ENCODE results near the gene GALNT7.
"Not testable (repeated sequence)": the region's sequence is repeated elsewhere in the genome, so short reads cannot be mapped to it uniquely, and the experiment has no call there.

Gene GALNT7

GRCh38 chr4:173211838-173212237 lies 43.2 kb downstream of the GALNT7 start:
- peaks cover 0 to under 1% of the 10 kb centered on the region in 2 donors for H3K4me1 ChIP-seq (ENCODE audit: control insufficient read depth in 1 of 2, insufficient read depth in 2 of 2, low read length in 2 of 2)
- no peak overlapping the region for H3K4me3 ChIP-seq (ENCODE audit: low read depth in 1 of 2, low read length in 2 of 2)
- H3K9me3 ChIP-seq (ENCODE audit: control insufficient read depth in 1 of 2, low read length in 2 of 2): no peaks in the 10 kb centered on the region
- H3K27ac ChIP-seq (ENCODE audit: low read depth, low read length): no peak overlapping the region
- no peaks in the 10 kb centered on the region for H3K36me3 ChIP-seq (ENCODE audit: control insufficient read depth in 1 of 2, insufficient read depth in 2 of 2, low read length in 2 of 2)
- H3K9ac ChIP-seq (ENCODE audit: low read depth in 1 of 2, low read length in 2 of 2): no peak overlapping the region
- no peaks in the 10 kb centered on the region for H3K27me3 ChIP-seq (ENCODE audit: control insufficient read depth in 1 of 2, insufficient read depth in 2 of 2, low read length in 2 of 2)

GRCh38 chr4:173212379-173212778 lies 43.8 kb downstream of the GALNT7 start:
- Histone ChIP-seq H3K9me3 (ENCODE audit: control insufficient read depth in 1 of 2, low read length in 2 of 2) (no peaks in the 10 kb centered on the region), H3K36me3 (ENCODE audit: control insufficient read depth in 1 of 2, insufficient read depth in 2 of 2, low read length in 2 of 2) (no peaks in the 10 kb centered on the region), H3K4me3 (ENCODE audit: low read depth in 1 of 2, low read length in 2 of 2) (no peak overlapping the region), H3K27ac (ENCODE audit: low read depth, low read length) (no peak overlapping the region), H3K27me3 (ENCODE audit: control insufficient read depth in 1 of 2, insufficient read depth in 2 of 2, low read length in 2 of 2) (no peaks in the 10 kb centered on the region), H3K9ac (ENCODE audit: low read depth in 1 of 2, low read length in 2 of 2) (no peak overlapping the region), H3K4me1 (ENCODE audit: control insufficient read depth in 1 of 2, insufficient read depth in 2 of 2, low read length in 2 of 2) (peaks cover 0 to 4% of the 10 kb centered on the region in 2 donors)

GRCh38 chr4:173213296-173213695 lies 44.7 kb downstream of the GALNT7 start:
- Histone ChIP-seq H3K36me3 (ENCODE audit: control insufficient read depth in 1 of 2, insufficient read depth in 2 of 2, low read length in 2 of 2) (no peaks in the 10 kb centered on the region), H3K27ac (ENCODE audit: low read depth, low read length) (no peak overlapping the region), H3K9me3 (ENCODE audit: control insufficient read depth in 1 of 2, low read length in 2 of 2) (no peaks in the 10 kb centered on the region), H3K9ac (ENCODE audit: low read depth in 1 of 2, low read length in 2 of 2) (no peak overlapping the region), H3K27me3 (ENCODE audit: control insufficient read depth in 1 of 2, insufficient read depth in 2 of 2, low read length in 2 of 2) (no peaks in the 10 kb centered on the region), H3K4me1 (ENCODE audit: control insufficient read depth in 1 of 2, insufficient read depth in 2 of 2, low read length in 2 of 2) (peaks cover 0 to 4% of the 10 kb centered on the region in 2 donors), H3K4me3 (ENCODE audit: low read depth in 1 of 2, low read length in 2 of 2) (no peak overlapping the region)

- Histone ChIP-seq H3K27ac (ENCODE audit: low read depth, low read length) (no peak overlapping the region), H3K4me1 (ENCODE audit: control insufficient read depth in 1 of 2, insufficient read depth in 2 of 2, low read length in 2 of 2) (peaks cover 0 to 4% of the 10 kb centered on the region in 2 donors)
Measured at GRCh38 chr4:173214231-173214630, 45.6 kb downstream of the GALNT7 start.

GRCh38 chr4:173214661-173215060 lies 46.0 kb downstream of the GALNT7 start:
- Histone ChIP-seq H3K27me3 (ENCODE audit: control insufficient read depth in 1 of 2, insufficient read depth in 2 of 2, low read length in 2 of 2) (no peaks in the 10 kb centered on the region), H3K27ac (ENCODE audit: low read depth, low read length) (no peak overlapping the region), H3K4me1 (ENCODE audit: control insufficient read depth in 1 of 2, insufficient read depth in 2 of 2, low read length in 2 of 2) (peaks cover 0 to 4% of the 10 kb centered on the region in 2 donors), H3K9ac (ENCODE audit: low read depth in 1 of 2, low read length in 2 of 2) (no peak overlapping the region), H3K9me3 (ENCODE audit: control insufficient read depth in 1 of 2, low read length in 2 of 2) (no peaks in the 10 kb centered on the region), H3K4me3 (ENCODE audit: low read depth in 1 of 2, low read length in 2 of 2) (no peak overlapping the region), H3K36me3 (ENCODE audit: control insufficient read depth in 1 of 2, insufficient read depth in 2 of 2, low read length in 2 of 2) (no peaks in the 10 kb centered on the region)

More at GRCh38 chr4:173214231-173214630, 45.6 kb downstream of the GALNT7 start:
- Histone ChIP-seq H3K9ac (ENCODE audit: low read depth in 1 of 2, low read length in 2 of 2) (no peak overlapping the region), H3K27me3 (ENCODE audit: control insufficient read depth in 1 of 2, insufficient read depth in 2 of 2, low read length in 2 of 2) (no peaks in the 10 kb centered on the region), H3K4me3 (ENCODE audit: low read depth in 1 of 2, low read length in 2 of 2) (no peak overlapping the region), H3K9me3 (ENCODE audit: control insufficient read depth in 1 of 2, low read length in 2 of 2) (no peaks in the 10 kb centered on the region), H3K36me3 (ENCODE audit: control insufficient read depth in 1 of 2, insufficient read depth in 2 of 2, low read length in 2 of 2) (no peaks in the 10 kb centered on the region)

- H3K36me3 ChIP-seq (ENCODE audit: control insufficient read depth in 1 of 2, insufficient read depth in 2 of 2, low read length in 2 of 2): no peaks in the 10 kb centered on the region
- no peaks in the 10 kb centered on the region for H3K27me3 ChIP-seq (ENCODE audit: control insufficient read depth in 1 of 2, insufficient read depth in 2 of 2, low read length in 2 of 2)
- no peak overlapping the region for H3K27ac ChIP-seq (ENCODE audit: low read depth, low read length)
- peaks cover 0 to 4% of the 10 kb centered on the region in 2 donors for H3K4me1 ChIP-seq (ENCODE audit: control insufficient read depth in 1 of 2, insufficient read depth in 2 of 2, low read length in 2 of 2)
- H3K9ac ChIP-seq (ENCODE audit: low read depth in 1 of 2, low read length in 2 of 2): no peak overlapping the region
- H3K4me3 ChIP-seq (ENCODE audit: low read depth in 1 of 2, low read length in 2 of 2): no peak overlapping the region
- no peaks in the 10 kb centered on the region for H3K9me3 ChIP-seq (ENCODE audit: control insufficient read depth in 1 of 2, low read length in 2 of 2)
Measured at GRCh38 chr4:173217075-173217474, 48.5 kb downstream of the GALNT7 start.

GRCh38 chr4:173217727-173218126 lies 49.1 kb downstream of the GALNT7 start:
- no peaks in the 10 kb centered on the region for H3K36me3 ChIP-seq (ENCODE audit: control insufficient read depth in 1 of 2, insufficient read depth in 2 of 2, low read length in 2 of 2)
- no peaks in the 10 kb centered on the region for H3K9me3 ChIP-seq (ENCODE audit: control insufficient read depth in 1 of 2, low read length in 2 of 2)
- H3K27me3 ChIP-seq (ENCODE audit: control insufficient read depth in 1 of 2, insufficient read depth in 2 of 2, low read length in 2 of 2): no peaks in the 10 kb centered on the region
- no peak overlapping the region for H3K27ac ChIP-seq (ENCODE audit: low read depth, low read length)
- peaks cover 0 to 4% of the 10 kb centered on the region in 2 donors for H3K4me1 ChIP-seq (ENCODE audit: control insufficient read depth in 1 of 2, insufficient read depth in 2 of 2, low read length in 2 of 2)
- H3K9ac ChIP-seq (ENCODE audit: low read depth in 1 of 2, low read length in 2 of 2): no peak overlapping the region
- H3K4me3 ChIP-seq (ENCODE audit: low read depth in 1 of 2, low read length in 2 of 2): no peak overlapping the region

GRCh38 chr4:173218411-173219125 lies 50.0 kb downstream of the GALNT7 start:
- Histone ChIP-seq H3K9me3 (ENCODE audit: control insufficient read depth in 1 of 2, low read length in 2 of 2) (no peaks in the 10 kb centered on the region), H3K4me3 (ENCODE audit: low read depth in 1 of 2, low read length in 2 of 2) (no peak overlapping the region), H3K9ac (ENCODE audit: low read depth in 1 of 2, low read length in 2 of 2) (no peak overlapping the region), H3K27me3 (ENCODE audit: control insufficient read depth in 1 of 2, insufficient read depth in 2 of 2, low read length in 2 of 2) (no peaks in the 10 kb centered on the region), H3K4me1 (ENCODE audit: control insufficient read depth in 1 of 2, insufficient read depth in 2 of 2, low read length in 2 of 2) (peaks cover 0 to 4% of the 10 kb centered on the region in 2 donors), H3K36me3 (ENCODE audit: control insufficient read depth in 1 of 2, insufficient read depth in 2 of 2, low read length in 2 of 2) (no peaks in the 10 kb centered on the region), H3K27ac (ENCODE audit: low read depth, low read length) (no peak overlapping the region)

- H3K4me1 ChIP-seq (ENCODE audit: control insufficient read depth in 1 of 2, insufficient read depth in 2 of 2, low read length in 2 of 2); H3K4me3 ChIP-seq (ENCODE audit: low read depth in 1 of 2, low read length in 2 of 2); H3K9me3 ChIP-seq (ENCODE audit: control insufficient read depth in 1 of 2, low read length in 2 of 2); H3K27ac ChIP-seq (ENCODE audit: low read depth, low read length); H3K9ac ChIP-seq (ENCODE audit: low read depth in 1 of 2, low read length in 2 of 2); H3K27me3 ChIP-seq (ENCODE audit: control insufficient read depth in 1 of 2, insufficient read depth in 2 of 2, low read length in 2 of 2); H3K36me3 ChIP-seq (ENCODE audit: control insufficient read depth in 1 of 2, insufficient read depth in 2 of 2, low read length in 2 of 2): not testable (repeated sequence)
Measured at GRCh38 chr4:173219126-173219437, 50.5 kb downstream of the GALNT7 start.

GRCh38 chr4:173223743-173224142 lies 55.1 kb downstream of the GALNT7 start:
- H3K36me3 ChIP-seq (ENCODE audit: control insufficient read depth in 1 of 2, insufficient read depth in 2 of 2, low read length in 2 of 2): peaks cover 0 to 3% of the 10 kb centered on the region in 2 donors
- no peaks in the 10 kb centered on the region for H3K9me3 ChIP-seq (ENCODE audit: control insufficient read depth in 1 of 2, low read length in 2 of 2)
- no peaks in the 10 kb centered on the region for H3K4me1 ChIP-seq (ENCODE audit: control insufficient read depth in 1 of 2, insufficient read depth in 2 of 2, low read length in 2 of 2)
- no peak overlapping the region for H3K9ac ChIP-seq (ENCODE audit: low read depth in 1 of 2, low read length in 2 of 2)
- H3K4me3 ChIP-seq (ENCODE audit: low read depth in 1 of 2, low read length in 2 of 2): no peak overlapping the region
- H3K27ac ChIP-seq (ENCODE audit: low read depth, low read length): no peak overlapping the region
- H3K27me3 ChIP-seq (ENCODE audit: control insufficient read depth in 1 of 2, insufficient read depth in 2 of 2, low read length in 2 of 2): no peaks in the 10 kb centered on the region
